Skeletal muscle satellite cell (primary cell): ENCODE data around the gene NPAS3.

Experiments used
- H3K27me3 ChIP-seq: 2 replicates; pipeline ENCODE4 v1.7.0; 2013; ENCODE audit warnings: low read length; ENCODE audit not compliant: control insufficient read depth, insufficient read depth
- H3K36me3 ChIP-seq: 2 replicates; pipeline ENCODE4 v1.7.0; 2013; ENCODE audit warnings: mild to moderate bottlenecking, control low read depth, low read length; ENCODE audit not compliant: insufficient read depth
- H3K4me1 ChIP-seq: 2 replicates; pipeline ENCODE4 v1.7.0; 2013; ENCODE audit warnings: low read length; ENCODE audit not compliant: control insufficient read depth, insufficient read depth
- H3K4me2 ChIP-seq: 2 replicates; pipeline ENCODE4 v1.7.0; 2013; ENCODE audit warnings: mild to moderate bottlenecking, low read length
- H3K4me3 ChIP-seq: 2 replicates; pipeline ENCODE4 v1.7.0; 2013; ENCODE audit warnings: low read length
- H3K9ac ChIP-seq: 2 replicates; pipeline ENCODE4 v1.7.0; 2013; ENCODE audit warnings: mild to moderate bottlenecking, low read depth, low read length, moderate library complexity
- H3K9me3 ChIP-seq: replicated peaks from 2 replicates; pipeline ENCODE4 v1.7.0; 2013; ENCODE audit warnings: mild to moderate bottlenecking, control low read depth, low read length

Gene NPAS3

GRCh38 chr14:33556382-33557121 lies 617.9 kb downstream of the NPAS3 start:
- H3K9ac ChIP-seq, result no peak overlapping the region
- no peaks in the 10 kb centered on the region for H3K27me3 ChIP-seq
- H3K4me3 ChIP-seq, result no peak overlapping the region
- no peaks in the 10 kb centered on the region for H3K9me3 ChIP-seq
- peaks cover 19% of the 10 kb centered on the region for H3K4me1 ChIP-seq
- H3K36me3 ChIP-seq, result no peaks in the 10 kb centered on the region
- peak overlapping the region; percentile 8 for H3K4me2 ChIP-seq

GRCh38 chr14:33560718-33561431 lies 622.2 kb downstream of the NPAS3 start:
- Histone ChIP-seq H3K36me3 (no peaks in the 10 kb centered on the region), H3K4me2 (no peak overlapping the region), H3K4me3 (no peak overlapping the region), H3K4me1 (peaks cover 28% of the 10 kb centered on the region), H3K9me3 (no peaks in the 10 kb centered on the region), H3K27me3 (no peaks in the 10 kb centered on the region), H3K9ac (no peak overlapping the region)

GRCh38 chr14:33561488-33562175 lies 623.0 kb downstream of the NPAS3 start:
- Histone ChIP-seq H3K4me1 (peaks cover 20% of the 10 kb centered on the region), H3K9me3 (no peaks in the 10 kb centered on the region), H3K9ac (no peak overlapping the region), H3K4me3 (no peak overlapping the region), H3K36me3 (no peaks in the 10 kb centered on the region), H3K4me2 (no peak overlapping the region), H3K27me3 (no peaks in the 10 kb centered on the region)

- Histone ChIP-seq H3K4me3 (no peak overlapping the region), H3K4me1 (peaks cover 24% of the 10 kb centered on the region), H3K9ac (no peak overlapping the region), H3K4me2 (no peak overlapping the region), H3K36me3 (no peaks in the 10 kb centered on the region), H3K27me3 (no peaks in the 10 kb centered on the region), H3K9me3 (no peaks in the 10 kb centered on the region)
These were observed 624.7 kb downstream of the NPAS3 start for GRCh38 chr14:33563191-33563900.

- H3K9ac ChIP-seq, result no peak overlapping the region
- H3K4me1 ChIP-seq, result peaks cover 29% of the 10 kb centered on the region
- no peak overlapping the region for H3K4me3 ChIP-seq
- H3K9me3 ChIP-seq, result no peaks in the 10 kb centered on the region
- H3K27me3 ChIP-seq, result no peaks in the 10 kb centered on the region
- no peak overlapping the region for H3K4me2 ChIP-seq
- H3K36me3 ChIP-seq, result no peaks in the 10 kb centered on the region
These were observed 625.2 kb downstream of the NPAS3 start for GRCh38 chr14:33563901-33564197.

- H3K9me3 ChIP-seq, result no peaks in the 10 kb centered on the region
- H3K27me3 ChIP-seq, result no peaks in the 10 kb centered on the region
- no peak overlapping the region for H3K4me3 ChIP-seq
- peaks cover 40% of the 10 kb centered on the region for H3K4me1 ChIP-seq
- H3K4me2 ChIP-seq, result peak overlapping the region; percentile 33
- H3K9ac ChIP-seq, result no peak overlapping the region
- no peaks in the 10 kb centered on the region for H3K36me3 ChIP-seq
These were observed 626.3 kb downstream of the NPAS3 start for GRCh38 chr14:33564774-33565630.

GRCh38 chr14:33566082-33566481 lies 627.4 kb downstream of the NPAS3 start:
- no peaks in the 10 kb centered on the region for H3K36me3 ChIP-seq
- H3K4me1 ChIP-seq, result peaks cover 51% of the 10 kb centered on the region
- H3K4me2 ChIP-seq, result no peak overlapping the region

GRCh38 chr14:33567023-33567728 lies 628.5 kb downstream of the NPAS3 start:
- Histone ChIP-seq H3K9me3 (no peaks in the 10 kb centered on the region), H3K9ac (no peak overlapping the region), H3K4me3 (no peak overlapping the region), H3K27me3 (no peaks in the 10 kb centered on the region), H3K4me1 (peaks cover 51% of the 10 kb centered on the region), H3K4me2 (peak overlapping the region; percentile 28), H3K36me3 (no peaks in the 10 kb centered on the region)

More at GRCh38 chr14:33566082-33566481, 627.4 kb downstream of the NPAS3 start:
- H3K27me3 ChIP-seq, result no peaks in the 10 kb centered on the region
- no peak overlapping the region for H3K9ac ChIP-seq
- H3K9me3 ChIP-seq, result no peaks in the 10 kb centered on the region
- no peak overlapping the region for H3K4me3 ChIP-seq

- H3K4me1 ChIP-seq, result peaks cover 51% of the 10 kb centered on the region
- no peaks in the 10 kb centered on the region for H3K36me3 ChIP-seq
- no peak overlapping the region for H3K4me3 ChIP-seq
- no peaks in the 10 kb centered on the region for H3K27me3 ChIP-seq
- peak overlapping the region; percentile 28 for H3K4me2 ChIP-seq
- H3K9me3 ChIP-seq, result no peaks in the 10 kb centered on the region
- H3K9ac ChIP-seq, result no peak overlapping the region
These were observed 629.1 kb downstream of the NPAS3 start for GRCh38 chr14:33567731-33568130.

- Histone ChIP-seq H3K9ac (no peak overlapping the region), H3K4me1 (peaks cover 51% of the 10 kb centered on the region), H3K36me3 (no peaks in the 10 kb centered on the region)
These were observed 630.4 kb downstream of the NPAS3 start for GRCh38 chr14:33568935-33569579.

More at GRCh38 chr14:33568935-33569579, 630.4 kb downstream of the NPAS3 start:
- Histone ChIP-seq H3K9me3 (no peaks in the 10 kb centered on the region), H3K4me3 (no peak overlapping the region), H3K27me3 (no peaks in the 10 kb centered on the region), H3K4me2 (peak overlapping the region; percentile 38)
